Right ventricle myocardium inferior (tissue), 1 donor: ENCODE results near the gene NR2F1-AS1. TPM values are rescaled to one million over a fixed set of nuclear protein-coding genes. Genes with fewer than 3 reads are reported as not detected.

Experiments
- ATAC-seq: fragments of 200-7000 bp; cut with Tn5 transposase; one replicate; pipeline ENCODE4 v1.9.1; 2020; ENCODE audit warnings: mild to moderate bottlenecking, moderate library complexity
- DNase-seq: peaks from one replicate; pipeline ENCODE4 v3.0.0; 2021; ENCODE audit errors: missing footprints
- intact Hi-C: fragments of 100-400 bp; cut with DNase I; formaldehyde crosslinking; loops from one replicate; pipeline ENCODE4 v1.11.0; 2022
- long read RNA-seq: library from polyadenylated mRNA; unstranded; transcript quantifications from one replicate; pipeline ENCODE4 v2.0.0, GENCODE V29; 2021
- total RNA-seq: library from RNA; stranded (reverse); fragmentation: NEBNext Ultra II Directional; extraction: Animal tissue kit (Norgen Biotek cat#: 25700); gene quantifications from one replicate; pipeline ENCODE4 v1.2.1, GENCODE V29; 2021
- donor health status: DM: no; HTN: yes; CAD: no; lungs with severe emphysema.

Gene NR2F1-AS1
- 0.60 TPM for total RNA-seq
- long read RNA-seq, result 0 reads

GRCh38 chr5:93580927-93581445 is at the start of gene NR2F1-AS1:
TSS of gene NR2F1-AS1 (minus strand) at chr5:93581219.
- peak; percentile 77 for DNase-seq
- intact Hi-C loops, result loop anchor here (5.0 kb wide), 1 partner anchor 221 kb away; no protein-coding TSS in a partner anchor
- peak; percentile 31 for ATAC-seq

- DNase-seq (no peak), ATAC-seq (no peak)
- intact Hi-C loops, result loop anchor here (10.0 kb wide), 2 partner anchors 158 to 488 kb away; a partner anchor contains a TSS
These were observed 45.8 kb upstream of the NR2F1-AS1 start for GRCh38 chr5:93626801-93627200.

- intact Hi-C loops, result loop anchor here (10.0 kb wide), 2 partner anchors 162 to 492 kb away; a partner anchor contains a TSS
- no peak for ATAC-seq
- DNase-seq, result no peak
These were observed 42.1 kb upstream of the NR2F1-AS1 start for GRCh38 chr5:93623153-93623552.

- intact Hi-C loops, result loop anchor here (10.0 kb wide), 2 partner anchors 162 to 492 kb away; a partner anchor contains a TSS
- DNase-seq (no peak), ATAC-seq (peak; percentile 20)
These were observed 41.3 kb upstream of the NR2F1-AS1 start for GRCh38 chr5:93622240-93622885.

- peak; percentile 88 for DNase-seq
- intact Hi-C loops, result loop anchor here (10.0 kb wide), 2 partner anchors 163 to 493 kb away; a partner anchor contains a TSS
- ATAC-seq, result peak; percentile 94
These were observed 40.3 kb upstream of the NR2F1-AS1 start for GRCh38 chr5:93621327-93621798.

GRCh38 chr5:93620487-93621326 is 39.7 kb upstream of the NR2F1-AS1 start:
- ATAC-seq, result peak; percentile 92
- peak; percentile 86 for DNase-seq
- intact Hi-C loops, result loop anchor here (10.0 kb wide), 2 partner anchors 164 to 494 kb away; a partner anchor contains a TSS

GRCh38 chr5:93616538-93617174 is 35.6 kb upstream of the NR2F1-AS1 start:
- no peak for DNase-seq
- no peak for ATAC-seq
- intact Hi-C loops, result loop anchor here (10.0 kb wide), 1 partner anchor 188 kb away; no protein-coding TSS in a partner anchor

GRCh38 chr5:93612855-93613243 is 31.8 kb upstream of the NR2F1-AS1 start:
- intact Hi-C loops, result loop anchor here (10.0 kb wide), 1 partner anchor 192 kb away; no protein-coding TSS in a partner anchor
- DNase-seq, result no peak

GRCh38 chr5:93611976-93612854 is 31.2 kb upstream of the NR2F1-AS1 start:
- intact Hi-C loops, result loop anchor here (10.0 kb wide), 1 partner anchor 193 kb away; no protein-coding TSS in a partner anchor
- peak; percentile 53 for DNase-seq
- ATAC-seq, result no peak

More at GRCh38 chr5:93612855-93613243, 31.8 kb upstream of the NR2F1-AS1 start:
- no peak for ATAC-seq

GRCh38 chr5:93611273-93611975 is 30.4 kb upstream of the NR2F1-AS1 start:
- intact Hi-C loops, result loop anchor here (10.0 kb wide), 1 partner anchor 193 kb away; no protein-coding TSS in a partner anchor
- no peak for DNase-seq
- ATAC-seq, result no peak

GRCh38 chr5:93610581-93611272 is 29.7 kb upstream of the NR2F1-AS1 start:
- intact Hi-C loops, result loop anchor here (10.0 kb wide), 1 partner anchor 194 kb away; no protein-coding TSS in a partner anchor
- DNase-seq, result no peak
- no peak for ATAC-seq

- ATAC-seq (no peak), DNase-seq (no peak)
- intact Hi-C loops, result loop anchor here (10.0 kb wide), 1 partner anchor 195 kb away; no protein-coding TSS in a partner anchor
These were observed 28.7 kb upstream of the NR2F1-AS1 start for GRCh38 chr5:93609762-93610161.

- DNase-seq (no peak), ATAC-seq (no peak)
- intact Hi-C loops, result no loop called here
These were observed 27.8 kb upstream of the NR2F1-AS1 start for GRCh38 chr5:93608855-93609254.

GRCh38 chr5:93607367-93608258 is 26.6 kb upstream of the NR2F1-AS1 start:
- DNase-seq, result no peak
- intact Hi-C loops, result no loop called here
- ATAC-seq, result peak; percentile 28

GRCh38 chr5:93606382-93606752 is 25.3 kb upstream of the NR2F1-AS1 start:
- no peak for DNase-seq
- intact Hi-C loops, result no loop called here
- ATAC-seq, result no peak
